Measurements from ENCODE around the gene PRDM16. TPM values are rescaled to one million over a fixed set of nuclear protein-coding genes. Genes with fewer than 3 reads are reported as not detected.

Gene PRDM16
- total and polyA plus RNA-seq, 2 of the 8 experiments (the other 6 are each of a cell fraction or from before 2014, with no cell fraction given) = 0.39 to 0.43 TPM

GRCh38 chr1:3350506-3351261 is 281.7 kb downstream of the PRDM16 start:
- Histone ChIP-seq H2BK120ac (replicated peaks; ENCODE audit: low read depth, low read length) (no peak overlapping the region), H3K9me3 (ENCODE audit: insufficient read depth in 2 of 2, low read depth in 1 of 2, low read length in 1 of 2) (no peaks in the 10 kb centered on the region), H2AFZ (ENCODE audit: low read length) (no peak overlapping the region), H3K79me2 (ENCODE audit: control insufficient read depth in 1 of 2, insufficient read depth in 2 of 2, low read length in 2 of 2) (no peaks in the 10 kb centered on the region), H4K91ac (replicated peaks; ENCODE audit: insufficient read length, low read length) (no peak overlapping the region), H4K5ac (ENCODE audit: insufficient read length, low read depth, low read length) (no peak overlapping the region), H3K79me1 (ENCODE audit: low read depth, low read length) (no peaks in the 10 kb centered on the region), H3K56ac (replicated peaks; ENCODE audit: insufficient read length, low read depth, low read length) (no peak overlapping the region), H3K4me1 (replicated peaks in 1 of 4; ENCODE audit: control insufficient read depth in 3 of 4, insufficient read depth in 4 of 4, low read length in 3 of 4) (peaks cover 0 to 21% (median 13%) of the 10 kb centered on the region in 4 experiments; a peak in 6 of 7 replicates), H3K4ac (replicated peaks; ENCODE audit: insufficient read length, low read depth, low read length) (no peak overlapping the region), H3K36me3 (ENCODE audit: control insufficient read depth in 2 of 4, insufficient read depth in 4 of 4, low read length in 3 of 4) (no peaks in the 10 kb centered on the region), H2BK12ac (ENCODE audit: low read depth, low read length) (no peak overlapping the region; the same call in 1 of the 2 replicates), H3K27me3 (replicated peaks in 1 of 4; ENCODE audit: control insufficient read depth in 3 of 4, extremely low read depth in 1 of 4, insufficient read depth in 3 of 4, low read length in 3 of 4) (no peaks in the 10 kb centered on the region), H3K14ac (ENCODE audit: insufficient read length) (no peak overlapping the region), H3K23ac (ENCODE audit: insufficient read length) (no peak overlapping the region), H2BK20ac (ENCODE audit: low read length) (no peak overlapping the region), H3K4me3 (ENCODE audit: extremely low read depth in 1 of 4, insufficient read depth in 2 of 4, low read depth in 3 of 4, low read length in 4 of 4) (no peak overlapping the region), H3K27ac (ENCODE audit: low read depth, low read length) (no peak overlapping the region), H4K8ac (ENCODE audit: extremely low read depth, insufficient read depth, low read length) (no peak overlapping the region), H3K4me2 (ENCODE audit: insufficient read depth in 1 of 2, low read depth in 2 of 2, low read length in 2 of 2) (no peak overlapping the region), H2AK5ac (ENCODE audit: low read depth, low read length) (no peak overlapping the region), H3K18ac (ENCODE audit: extremely low read depth, low read length) (no peak overlapping the region; the same call in 1 of the 2 replicates), H4K20me1 (replicated peaks in 1 of 2; ENCODE audit: control insufficient read depth in 1 of 2, insufficient read depth in 2 of 2, low read length in 2 of 2) (no peaks in the 10 kb centered on the region), H3K23me2 (ENCODE audit: low read depth, low read length) (peaks cover 3% of the 10 kb centered on the region; the same call in 1 of the 2 replicates), H2BK15ac (ENCODE audit: low read length) (no peak overlapping the region), H3K9ac (replicated peaks in 1 of 4; ENCODE audit: extremely low read depth in 1 of 4, low read depth in 3 of 4, low read length in 3 of 4) (no peak overlapping the region), H2BK5ac (ENCODE audit: low read depth, low read length) (no peak overlapping the region)
- WGBS, 2 experiments (ENCODE audit: extremely low coverage in 1 of 2, insufficient coverage in 1 of 2, insufficient read length in 1 of 2, insufficient replicate concordance in 2 of 2, low coverage in 1 of 2, low lambda C conversion rate in 2 of 2, missing lambda C conversion rate in 1 of 2) = 85% methylated on average over 18 of the region's 20 CpGs; no CpG with 5 or more reads in 1 of the 2 experiments
- FAIRE-seq (no peak), DNase-seq (ENCODE audit: low read depth in 1 of 2, low spot score in 2 of 2) (no peak)
- ChIA-PET CTCF (ENCODE audit: partially characterized antibody) (interaction anchor here (0.8 to 2.8 kb wide), 14 partner anchors 11 to 188 kb away, joined by 3 to 14 read pairs (median 4); no protein-coding TSS in a partner anchor), POLR2A (ENCODE audit: partially characterized antibody) (interaction anchor here (0.5 to 2.0 kb wide), 2 partner anchors 11 to 71 kb away, joined by 3 to 9 read pairs; no protein-coding TSS in a partner anchor)
- TF ChIP-seq CREB1 (IDR thresholded peaks at IDR 0.05) = no peak
- TF ChIP-seq SIN3A (conservative IDR thresholded peaks at IDR 0.05 in 1 of 2, IDR thresholded peaks at IDR 0.05 in 1 of 2; ENCODE audit: low read depth in 1 of 2, low read length in 2 of 2) = no peak
- TF ChIP-seq RAD21 (IDR thresholded peaks at IDR 0.05 in 1 of 2, conservative IDR thresholded peaks at IDR 0.05 in 1 of 2; ENCODE audit: low read depth in 2 of 2, low read length in 2 of 2) = peak; percentile 22 to 30; a peak in 2 of 4 replicates
- TF ChIP-seq RFX5 (IDR thresholded peaks at IDR 0.05; ENCODE audit: borderline replicate concordance, low read depth, low read length) = no peak
- peak in 1 of 3 experiments; percentile 10; a peak in 1 of 4 replicates for TF ChIP-seq CTCF (IDR thresholded peaks at IDR 0.05; ENCODE audit: control extremely low read depth in 1 of 3, insufficient read depth in 1 of 3, low read depth in 1 of 3, low read length in 3 of 3)
- no peak for TF ChIP-seq POLR2A (IDR thresholded peaks at IDR 0.05; ENCODE audit: control extremely low read depth in 1 of 2, low read depth in 2 of 2, low read length in 2 of 2)
- no peak for TF ChIP-seq KDM4A (IDR thresholded peaks at IDR 0.05; ENCODE audit: low read depth, low read length, severe bottlenecking)

Data from H1 (cell line).